Tibial artery (tissue), 4 donors: ENCODE results near the gene SLC5A9.

Experiments
- DNase-seq, 2 donors: peaks; one replicate each; pipeline ENCODE4 v3.0.0-alpha.2; 2019
- H3K27ac ChIP-seq, 2 donors: fragments of 200-600 bp; sonication (generic) in 1 of 2; 1 replicate in 1 of 2; 2 replicates in 1 of 2; pipeline ENCODE4 v1.5.1; 2018 to 2019; ENCODE audit warnings: mild to moderate bottlenecking in 1 of 2
- H3K27me3 ChIP-seq, 2 donors: fragments of 200-600 bp; sonication (generic) in 1 of 2; one replicate each; pipeline versions ENCODE4 v1.5.1 to v1.6.0; 2016 to 2019
- H3K36me3 ChIP-seq, 3 donors: fragments of 200-600 bp; sonication (generic) in 2 of 3; one replicate each; pipeline ENCODE4 v1.5.1; 2016 to 2019; ENCODE audit warnings: mild to moderate bottlenecking in 2 of 3
- H3K4me1 ChIP-seq, 4 donors: fragments of 200-600 bp; sonication (generic) in 2 of 4; 1 replicate in 3 of 4; 2 replicates in 1 of 4; pipeline ENCODE4 v1.5.1; 2016 to 2019
- H3K4me3 ChIP-seq, 2 donors: fragments of 200-600 bp; sonication (generic) in 1 of 2; 1 replicate in 1 of 2; 2 replicates in 1 of 2; pipeline ENCODE4 v1.5.1; 2018 to 2019; ENCODE audit warnings: mild to moderate bottlenecking in 2 of 2
- H3K9me3 ChIP-seq, 3 donors: fragments of 200-600 bp; sonication (generic) in 1 of 3; one replicate each; pipeline ENCODE4 v1.5.1; 2016 to 2019
- CTCF ChIP-seq, 2 experiments: fragments of 200-600 bp in 1 of 2; fragments of 450-650 bp in 1 of 2; IDR thresholded peaks; one replicate each; pipeline ENCODE4 v1.5.1; 2017 to 2019; ENCODE audit warnings: antibody characterized with exemption in 2 of 2, mild to moderate bottlenecking in 1 of 2, moderate library complexity in 1 of 2
- intact Hi-C: fragments of 100-400 bp; cut with DNase I; formaldehyde crosslinking; loops from one replicate; pipeline ENCODE4 v1.15.0; 2023; ENCODE audit warnings: low total_unique reads

Gene SLC5A9

GRCh38 chr1:48214820-48215219 is 7.7 kb upstream of the SLC5A9 start:
- Histone ChIP-seq H3K36me3 (no peaks in the 10 kb centered on the region), H3K4me1 (peaks cover 0 to 23% (median 14%) of the 10 kb centered on the region in 4 donors), H3K27me3 (no peaks in the 10 kb centered on the region), H3K27ac (peak overlapping the region; percentile 44 to 68), H3K4me3 (no peak overlapping the region), H3K9me3 (no peaks in the 10 kb centered on the region)
- DNase-seq, result peak in 1 of 2 donors; percentile 77
- intact Hi-C loops, result no loop called here
- no peak for TF ChIP-seq CTCF (IDR thresholded peaks at IDR 0.05)

- DNase-seq, result no peak
- H3K4me3 ChIP-seq, result no peak overlapping the region
- H3K36me3 ChIP-seq, result no peaks in the 10 kb centered on the region
- intact Hi-C loops, result no loop called here
- peak overlapping the region; percentile 44 to 68 for H3K27ac ChIP-seq
- no peaks in the 10 kb centered on the region for H3K27me3 ChIP-seq
- no peaks in the 10 kb centered on the region for H3K9me3 ChIP-seq
- TF ChIP-seq CTCF (IDR thresholded peaks at IDR 0.05), result no peak
- H3K4me1 ChIP-seq, result peaks cover 0 to 23% (median 14%) of the 10 kb centered on the region in 4 donors
Observed at GRCh38 chr1:48215222-48215621, 7.3 kb upstream of the SLC5A9 start.

- H3K4me3 ChIP-seq, result no peak overlapping the region
- intact Hi-C loops, result no loop called here
- no peaks in the 10 kb centered on the region for H3K9me3 ChIP-seq
- H3K36me3 ChIP-seq, result no peaks in the 10 kb centered on the region
- H3K27ac ChIP-seq, result peak overlapping the region in 1 of 2 donors; percentile 68
- peaks cover 0 to 23% (median 14%) of the 10 kb centered on the region in 4 donors for H3K4me1 ChIP-seq
- no peak for TF ChIP-seq CTCF (IDR thresholded peaks at IDR 0.05)
- H3K27me3 ChIP-seq, result no peaks in the 10 kb centered on the region
- DNase-seq, result no peak
Observed at GRCh38 chr1:48215889-48216288, 6.6 kb upstream of the SLC5A9 start.

GRCh38 chr1:48216313-48216712 is 6.2 kb upstream of the SLC5A9 start:
- TF ChIP-seq CTCF (IDR thresholded peaks at IDR 0.05), result no peak
- DNase-seq, result no peak
- H3K36me3 ChIP-seq, result no peaks in the 10 kb centered on the region
- intact Hi-C loops, result no loop called here
- H3K9me3 ChIP-seq, result no peaks in the 10 kb centered on the region
- no peak overlapping the region for H3K27ac ChIP-seq
- H3K4me3 ChIP-seq, result no peak overlapping the region
- peaks cover 0 to 23% (median 14%) of the 10 kb centered on the region in 4 donors for H3K4me1 ChIP-seq
- H3K27me3 ChIP-seq, result no peaks in the 10 kb centered on the region

- Histone ChIP-seq H3K27ac (no peak overlapping the region), H3K4me1 (peaks cover 0 to 23% (median 14%) of the 10 kb centered on the region in 4 donors), H3K4me3 (no peak overlapping the region), H3K27me3 (no peaks in the 10 kb centered on the region), H3K9me3 (no peaks in the 10 kb centered on the region), H3K36me3 (no peaks in the 10 kb centered on the region)
- DNase-seq, result no peak
- no peak for TF ChIP-seq CTCF (IDR thresholded peaks at IDR 0.05)
- intact Hi-C loops, result no loop called here
Observed at GRCh38 chr1:48216941-48217340, 5.6 kb upstream of the SLC5A9 start.

- Histone ChIP-seq H3K4me1 (peaks cover 0 to 23% (median 14%) of the 10 kb centered on the region in 4 donors), H3K36me3 (no peaks in the 10 kb centered on the region), H3K4me3 (no peak overlapping the region), H3K27ac (no peak overlapping the region), H3K27me3 (no peaks in the 10 kb centered on the region), H3K9me3 (no peaks in the 10 kb centered on the region)
- intact Hi-C loops, result no loop called here
- DNase-seq, result no peak
- no peak for TF ChIP-seq CTCF (IDR thresholded peaks at IDR 0.05)
Observed at GRCh38 chr1:48217856-48218255, 4.7 kb upstream of the SLC5A9 start.
